Putamen (tissue), 1 donor: Measurements from ENCODE around the gene ITGB7.

Experiments
- DNase-seq: peaks from one replicate; pipeline ENCODE4 v3.0.0-alpha.2; 2016; ENCODE audit warnings: low spot score

ITGB7 gene

GRCh38 chr12:53196486-53196885, 10.6 kb downstream of the ITGB7 start:
- DNase-seq = no peak

- no peak for DNase-seq
These were observed 11.3 kb downstream of the ITGB7 start for GRCh38 chr12:53195516-53196420.

GRCh38 chr12:53194973-53195372, 12.1 kb downstream of the ITGB7 start:
- no peak for DNase-seq

GRCh38 chr12:53193985-53194716, 12.9 kb downstream of the ITGB7 start:
- no peak for DNase-seq

GRCh38 chr12:53193040-53193439, 14.0 kb downstream of the ITGB7 start:
- DNase-seq = no peak

GRCh38 chr12:53192531-53193021, 14.5 kb downstream of the ITGB7 start:
- no peak for DNase-seq

- DNase-seq = no peak
These were observed 15.0 kb downstream of the ITGB7 start for GRCh38 chr12:53191885-53192530.

- DNase-seq = no peak
These were observed 15.8 kb downstream of the ITGB7 start for GRCh38 chr12:53191096-53191884.

- no peak for DNase-seq
These were observed 16.8 kb downstream of the ITGB7 start for GRCh38 chr12:53190108-53190729.

GRCh38 chr12:53187145-53187899, 19.7 kb downstream of the ITGB7 start:
- DNase-seq = no peak

GRCh38 chr12:53186745-53187144, 20.3 kb downstream of the ITGB7 start:
- DNase-seq = no peak

- no peak for DNase-seq
These were observed 21.4 kb downstream of the ITGB7 start for GRCh38 chr12:53185582-53186153.

- DNase-seq = no peak
These were observed 22.2 kb downstream of the ITGB7 start for GRCh38 chr12:53184828-53185227.

- DNase-seq = no peak
These were observed 24.1 kb downstream of the ITGB7 start for GRCh38 chr12:53182903-53183302.

- no peak for DNase-seq
These were observed 25.1 kb downstream of the ITGB7 start for GRCh38 chr12:53181935-53182334.

- no peak for DNase-seq
These were observed 26.0 kb downstream of the ITGB7 start for GRCh38 chr12:53180931-53181645.

GRCh38 chr12:53180220-53180930, 26.7 kb downstream of the ITGB7 start, which contains the start of the genes CSAD and ZNF740:
CSAD (minus strand) TSS chr12:53180925; CDS start chr12:53173470, 7,455 bp downstream.
ZNF740 (plus strand) TSS chr12:53180722; CDS start chr12:53181984, 1,262 bp downstream.
- DNase-seq = peak; percentile 99

GRCh38 chr12:53179687-53180219, 27.3 kb downstream of the ITGB7 start:
- no peak for DNase-seq
